Activated CD4-positive, alpha-beta T cell treated with anti-CD3 and anti-CD28 coated beads, Interleukin-2, Interleukin-6, amounts not matched to agents 100 ng/mL and 50 ng/mL, durations not matched to agents 16 hours and 8 hours (primary cell): Measurements from ENCODE around the gene MYO1D.
"Not testable (repeated sequence)": the region's sequence is repeated elsewhere in the genome, so short reads cannot be mapped to it uniquely, and the experiment has no call there.

Experiments used
- DNase-seq: peaks from one replicate; pipeline ENCODE4 v3.0.0-alpha.2; 2020

The MYO1D gene

DNA sequence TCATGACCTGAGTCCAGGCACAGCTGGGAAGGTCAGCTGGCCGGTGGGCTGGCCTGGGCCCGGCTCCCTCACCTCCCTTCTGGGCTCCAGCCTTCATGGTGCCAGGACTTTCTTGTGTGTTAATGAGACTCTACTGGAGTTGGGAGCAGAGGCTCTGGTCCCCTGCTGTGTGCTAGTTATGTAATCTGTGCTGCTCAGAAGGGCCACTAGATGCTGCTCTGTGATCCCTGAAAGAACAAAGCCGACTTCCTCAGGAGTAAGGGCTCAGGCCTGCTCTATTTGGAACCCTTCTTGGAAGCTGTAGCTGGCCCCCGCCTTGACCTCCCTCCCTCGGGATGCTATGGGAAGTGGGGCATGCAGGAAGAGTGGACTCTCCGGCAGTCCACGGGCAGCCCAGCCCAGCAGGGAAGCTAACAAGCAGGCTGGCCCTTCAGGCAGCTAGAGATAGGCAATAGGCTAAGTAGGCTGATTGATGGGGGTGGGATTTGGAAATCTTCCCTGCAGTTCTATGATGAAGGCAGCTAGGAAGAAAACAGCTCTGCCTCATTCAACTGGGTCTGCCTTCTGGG lies 393.4 kb downstream of the MYO1D start:
- peak; percentile 32 for DNase-seq

DNA sequence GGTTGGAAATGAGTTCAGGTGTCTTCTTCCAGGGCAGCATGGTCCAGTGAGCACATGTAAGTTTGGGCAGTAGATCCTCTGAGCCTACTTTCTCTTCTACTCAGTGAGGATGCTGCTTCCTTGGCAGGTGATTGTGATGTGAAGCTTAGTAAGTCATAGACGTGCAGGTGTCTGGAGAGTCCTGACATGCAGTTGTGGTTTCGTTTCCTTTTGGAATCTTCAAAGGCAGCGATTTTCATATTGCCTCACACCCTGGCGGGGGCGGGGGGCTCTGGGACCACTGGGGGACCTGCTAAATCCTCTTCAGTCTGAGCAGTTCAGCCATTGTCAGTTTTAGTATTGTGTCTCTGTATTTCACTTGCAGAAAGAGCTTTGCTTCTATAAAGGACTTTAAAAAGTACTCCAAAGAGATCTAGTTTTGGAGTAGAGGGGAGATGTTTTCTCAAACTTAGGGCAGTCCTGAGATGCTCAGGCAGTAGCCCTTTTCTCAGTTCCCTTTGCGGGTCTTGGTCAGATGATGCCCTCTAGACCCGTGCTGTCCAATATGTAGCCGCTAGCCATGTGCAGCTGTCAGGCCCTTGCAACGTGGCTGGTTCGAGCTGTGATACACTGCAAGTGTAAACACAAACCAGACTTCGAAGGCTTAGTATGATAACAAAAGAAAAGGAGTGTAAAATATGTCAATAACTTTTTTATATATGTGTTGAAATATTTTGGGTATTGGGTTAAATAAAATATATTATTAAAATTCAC lies 394.2 kb downstream of the MYO1D start:
- no peak for DNase-seq

DNA sequence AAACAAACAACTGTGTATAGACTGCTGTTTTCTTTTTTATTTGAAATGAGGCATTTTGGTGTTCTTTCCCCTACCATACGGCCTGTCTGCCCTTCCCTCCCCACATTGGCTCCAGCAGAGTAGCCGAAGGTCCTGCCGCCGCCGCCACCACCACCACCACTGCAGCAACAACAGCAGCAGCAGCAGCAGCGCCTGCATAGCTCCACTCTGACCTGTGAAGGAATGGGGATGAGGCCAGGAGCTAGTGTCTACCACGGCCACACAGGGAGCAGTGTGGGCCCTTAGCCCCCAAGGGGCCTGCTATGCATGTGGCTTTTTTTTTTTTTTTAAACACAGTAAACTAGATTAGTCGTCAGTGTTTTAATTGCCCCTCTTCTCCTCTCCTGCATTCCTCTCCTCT lies 395.7 kb downstream of the MYO1D start:
- no peak for DNase-seq

DNA sequence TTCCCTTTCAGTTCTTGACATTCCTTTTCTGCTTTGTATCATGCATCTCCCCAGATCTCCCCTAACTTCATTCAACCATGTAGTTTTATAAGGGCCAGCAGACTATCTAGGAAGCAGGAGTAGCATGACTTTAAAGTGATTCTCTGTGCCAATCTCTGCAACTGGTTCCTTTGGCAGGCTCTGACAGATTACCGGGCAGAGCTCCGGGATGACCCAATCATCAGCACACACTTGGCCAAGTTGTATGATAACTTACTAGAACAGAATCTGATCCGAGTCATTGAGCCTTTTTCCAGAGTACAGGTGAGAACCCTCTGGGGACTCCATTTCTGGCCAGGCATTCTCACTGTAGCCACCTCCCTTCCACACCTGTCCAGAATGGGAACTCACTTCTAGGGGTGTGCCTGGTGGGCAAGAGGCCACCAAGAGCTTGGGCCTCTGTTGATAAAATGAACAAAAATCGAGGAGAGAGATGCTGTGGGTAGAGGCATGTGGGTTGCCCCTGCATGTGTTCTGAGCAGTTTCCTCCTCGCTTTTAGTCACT lies 397.8 kb downstream of the MYO1D start:
- DNase-seq = no peak

DNA sequence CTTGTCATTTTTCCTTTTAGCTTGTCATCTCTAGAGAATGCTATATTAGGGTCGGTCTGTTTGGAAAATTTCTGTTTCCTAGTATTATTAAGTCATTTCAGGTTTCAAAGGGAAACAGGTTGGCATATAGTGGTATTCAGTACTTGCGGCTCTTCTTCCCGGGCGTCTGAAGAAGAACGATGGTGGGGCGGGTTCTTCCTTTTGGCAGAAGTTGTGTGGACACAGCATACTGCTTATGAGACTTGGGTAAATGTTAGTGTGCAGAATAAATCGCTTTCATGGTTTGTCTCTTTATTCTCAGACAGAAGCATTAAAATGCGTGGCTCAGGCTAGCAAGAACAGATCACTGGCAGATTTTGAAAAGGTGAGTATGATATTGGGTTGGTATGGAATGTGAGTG lies 399.7 kb downstream of the MYO1D start:
- DNase-seq = no peak

DNA sequence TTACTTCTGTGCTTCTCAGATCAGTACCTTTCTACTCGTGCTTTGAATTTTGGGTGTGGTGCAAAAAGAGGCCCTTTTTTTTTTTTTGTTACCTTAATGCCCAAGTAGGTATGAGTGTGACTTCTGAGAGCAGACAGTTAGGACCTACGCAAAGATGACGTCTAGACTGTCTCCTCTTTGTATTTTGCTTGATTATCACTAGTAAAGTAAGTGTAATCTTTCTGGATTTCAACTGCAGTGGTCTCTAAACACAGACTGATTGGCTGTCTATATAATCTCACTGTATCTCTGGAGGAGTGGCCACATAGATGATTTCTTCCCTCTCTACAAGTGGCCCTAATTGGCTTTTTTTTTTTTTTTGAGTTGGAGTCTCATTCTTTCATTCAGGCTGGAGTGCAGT lies 401.7 kb downstream of the MYO1D start:
- no peak for DNase-seq

DNA sequence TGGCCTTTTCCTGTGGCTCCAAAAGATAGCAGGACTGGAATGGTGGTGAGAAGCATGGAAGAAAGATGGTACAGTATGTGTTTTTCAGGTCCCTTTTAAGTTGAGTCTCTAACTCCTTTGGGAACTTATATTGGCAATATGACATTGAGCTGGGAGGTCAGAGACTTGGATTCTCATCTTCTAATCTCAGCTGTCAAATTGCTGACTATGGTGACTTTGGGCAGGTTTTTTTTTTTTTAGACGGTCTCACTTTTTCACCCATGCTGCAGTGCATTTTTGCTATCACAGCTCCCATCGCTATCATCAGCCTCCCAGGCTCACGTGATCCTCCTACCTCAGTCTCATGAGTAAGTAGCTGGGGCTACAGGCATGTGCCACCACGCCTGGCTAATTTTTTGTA lies 405.3 kb downstream of the MYO1D start:
- no peak for DNase-seq

DNA sequence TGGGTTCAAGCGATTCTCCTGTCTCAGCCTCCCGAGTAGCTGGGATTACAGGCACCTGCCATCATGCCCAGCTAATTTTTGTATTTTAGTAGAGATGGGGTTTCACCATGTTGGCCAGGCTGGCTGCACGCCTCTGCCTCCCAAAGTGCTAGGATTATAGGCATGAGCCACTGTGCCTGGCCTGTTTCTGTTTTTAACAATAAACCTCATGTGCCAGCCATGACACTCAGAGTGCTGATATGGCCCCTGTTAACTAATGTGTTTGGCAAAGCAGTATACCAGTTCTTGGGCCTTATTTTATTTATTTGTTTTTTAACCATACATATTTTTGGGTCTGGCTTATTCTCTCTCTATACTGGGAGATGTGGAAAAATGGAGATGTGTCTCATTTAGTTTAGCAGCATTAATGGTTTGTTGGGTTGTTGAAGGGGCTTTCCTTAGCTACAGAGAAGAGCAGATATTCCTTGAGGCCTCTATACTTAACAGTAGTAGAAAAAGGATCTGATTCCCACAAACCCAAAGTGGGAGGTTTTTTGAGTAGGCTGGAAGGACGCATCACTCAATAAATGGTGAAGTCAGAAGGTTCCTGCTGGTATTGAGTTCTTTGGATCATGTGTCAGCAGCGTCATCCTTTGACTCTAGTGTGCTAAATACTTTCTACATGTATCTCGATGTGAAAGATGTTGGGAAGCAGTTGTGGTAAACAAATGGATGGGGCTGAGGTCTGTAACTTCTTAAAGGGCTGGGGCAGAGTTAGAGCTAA lies 406.3 kb downstream of the MYO1D start:
- no peak for DNase-seq

DNA sequence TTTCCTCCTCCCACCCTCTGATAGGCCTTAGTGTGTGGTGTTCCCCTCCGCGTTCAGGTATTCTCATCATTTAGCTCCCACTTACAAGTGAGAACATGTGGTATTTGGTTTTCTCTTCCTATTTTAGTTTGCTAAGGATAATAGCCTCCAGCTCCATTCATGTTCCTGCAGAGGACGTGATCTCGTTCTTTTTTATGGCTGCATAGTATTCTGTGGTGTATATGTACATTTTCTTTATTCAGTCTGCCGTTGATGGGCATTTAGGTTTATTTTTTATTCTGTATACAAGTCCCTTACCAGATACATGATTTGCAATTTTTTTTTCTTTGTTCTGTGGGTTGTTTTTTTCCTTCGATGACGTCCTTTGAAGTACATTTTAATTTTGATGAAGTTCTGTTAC lies 409.0 kb downstream of the MYO1D start:
- no peak for DNase-seq

DNA sequence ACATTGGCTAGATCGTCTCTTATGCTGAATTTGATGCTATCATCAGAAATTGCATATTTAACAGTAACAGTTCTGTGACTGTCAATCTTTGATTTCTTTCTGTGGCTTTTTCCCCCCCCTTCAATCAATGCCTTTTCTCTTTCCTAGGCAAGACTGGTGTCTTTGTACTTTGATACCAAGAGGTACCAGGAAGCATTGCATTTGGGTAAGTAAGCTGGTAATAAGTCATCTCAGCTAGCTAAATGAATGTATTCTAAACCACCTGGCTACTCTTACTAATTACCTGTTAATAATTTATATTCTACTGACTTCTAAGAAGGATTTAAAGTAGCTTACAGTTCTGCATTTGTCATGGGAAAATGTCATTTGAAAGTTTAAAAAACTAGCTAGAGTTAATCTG lies 412.6 kb downstream of the MYO1D start:
- no peak for DNase-seq

DNA sequence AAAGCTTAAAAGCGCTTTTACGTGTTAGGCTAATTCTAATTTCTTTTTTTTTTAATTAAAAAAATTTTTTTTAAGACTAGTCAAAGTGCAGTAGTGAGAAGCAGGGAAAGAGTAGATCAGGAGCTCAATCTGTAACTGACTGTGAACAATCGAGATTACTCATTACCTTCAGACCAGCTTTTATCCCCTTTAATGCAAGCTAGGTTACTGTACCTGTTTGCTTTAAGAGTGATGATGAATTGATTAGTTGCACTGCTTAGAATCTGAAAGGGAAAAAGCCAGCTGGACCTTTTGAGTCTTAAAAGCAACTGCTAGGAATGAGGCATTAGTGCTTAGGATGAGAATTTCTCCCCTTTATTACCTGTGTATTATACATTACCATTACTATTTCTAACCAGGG lies 413.6 kb downstream of the MYO1D start:
- DNase-seq = no peak

DNA sequence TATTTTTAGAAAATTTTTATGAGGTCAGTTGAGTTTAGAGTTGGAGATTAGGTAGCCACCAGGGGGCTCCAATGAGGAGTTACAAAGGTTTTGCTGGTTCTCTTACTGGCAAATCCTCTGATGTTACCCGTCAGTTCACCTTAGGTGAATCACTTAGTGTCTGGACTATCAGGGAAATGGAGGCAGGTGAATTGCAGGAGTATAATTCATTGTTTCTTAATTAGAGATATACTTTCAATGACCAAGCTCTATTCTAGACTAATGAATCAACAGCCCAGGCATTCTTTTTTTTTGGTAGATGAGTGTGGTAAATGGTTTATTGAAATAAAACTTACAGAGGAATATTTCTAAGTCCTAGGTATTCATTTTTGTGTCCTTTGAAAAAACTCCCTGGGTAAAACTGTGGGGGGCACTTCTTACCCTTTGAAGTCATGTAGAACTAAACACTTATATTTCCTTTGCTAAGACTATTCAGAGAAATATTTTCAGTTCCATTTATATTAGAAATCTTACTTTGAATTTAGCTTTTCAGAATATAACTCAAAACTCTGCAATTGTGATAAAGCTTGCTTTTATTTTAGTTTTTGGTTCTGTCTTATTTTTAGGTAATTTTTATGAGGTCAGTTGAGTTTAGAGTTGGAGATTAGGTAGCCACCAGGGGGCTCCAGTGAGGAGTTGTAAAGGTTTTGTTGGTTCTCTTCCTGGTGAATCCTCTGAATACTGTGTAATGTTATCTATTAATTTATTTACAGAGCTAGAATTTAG lies 414.9 kb downstream of the MYO1D start:
- peak; percentile 74 for DNase-seq

DNA sequence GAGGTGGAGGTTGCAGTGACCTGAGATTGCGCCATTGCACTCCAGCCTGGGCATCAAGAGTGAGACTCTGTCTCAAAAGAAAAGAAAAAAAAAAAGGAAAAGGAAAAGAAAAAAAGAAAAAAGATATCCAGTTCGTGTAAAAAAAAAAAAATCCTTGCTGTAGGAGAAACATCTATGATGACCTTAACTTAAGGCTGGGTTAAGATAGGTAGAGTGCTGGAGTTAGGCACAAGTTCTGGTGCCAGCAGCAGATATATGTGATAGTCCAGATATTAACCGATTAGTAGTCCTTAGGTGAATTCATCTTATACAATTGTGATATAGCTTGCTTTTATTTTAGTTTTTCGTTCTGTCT lies 415.4 kb downstream of the MYO1D start:
- no peak for DNase-seq

DNA sequence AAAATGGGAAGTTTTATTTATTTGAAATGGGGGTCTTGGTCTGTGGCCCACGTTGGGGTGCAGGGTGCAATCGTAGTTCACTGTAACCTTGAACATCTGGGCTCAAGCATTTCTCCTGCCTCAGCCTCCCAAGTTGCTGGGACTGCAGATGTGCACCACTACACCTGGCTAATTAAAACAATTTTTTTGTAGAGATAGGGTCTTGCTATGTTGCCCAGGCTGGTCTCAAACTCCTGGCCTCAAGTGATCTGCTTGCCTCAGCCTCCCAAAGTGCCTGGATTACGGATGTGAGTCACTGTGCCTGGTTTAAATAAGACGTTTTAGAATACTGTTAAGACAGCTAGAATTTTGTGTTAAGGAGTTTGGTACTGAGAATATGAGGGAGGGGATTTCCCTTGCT lies 416.9 kb downstream of the MYO1D start:
- DNase-seq = no peak

DNA sequence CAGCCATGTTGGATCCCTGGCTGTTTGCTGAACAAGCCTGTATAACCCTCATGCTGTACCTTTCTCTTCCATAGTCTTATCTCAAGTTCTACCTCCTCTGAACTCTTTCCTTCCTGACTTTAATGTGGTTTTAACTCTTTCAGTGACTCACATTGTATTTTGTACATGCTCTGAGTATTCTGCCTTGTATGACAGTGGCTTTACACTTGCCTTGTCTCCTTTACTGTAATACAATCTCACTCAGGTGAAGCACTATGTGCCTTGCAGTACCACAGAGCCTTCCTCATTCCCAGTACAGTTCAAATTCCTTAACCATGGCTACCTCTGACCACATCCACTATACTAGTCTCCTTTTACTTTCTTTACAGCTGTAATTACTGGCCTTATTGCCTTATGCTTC lies 418.6 kb downstream of the MYO1D start:
- peak; percentile 13 for DNase-seq

DNA sequence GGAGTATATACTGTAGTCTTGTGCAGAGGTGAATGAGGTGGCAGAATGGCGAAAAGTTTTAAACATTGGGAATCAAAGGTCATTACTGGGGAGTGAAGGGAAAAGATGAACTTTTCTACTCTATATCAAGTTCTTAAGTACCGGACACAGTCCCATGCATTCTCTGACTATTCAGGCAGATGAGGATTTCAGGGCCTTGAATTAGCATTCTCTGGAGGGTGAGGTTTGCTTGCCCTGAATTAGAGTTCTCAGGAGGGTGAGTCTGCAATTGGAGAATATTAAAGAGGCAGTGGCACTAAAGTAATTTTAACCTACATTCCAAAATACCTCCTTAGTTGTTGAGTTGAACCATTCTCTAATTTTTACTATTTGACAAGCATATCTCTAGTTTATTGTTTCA lies 423.6 kb downstream of the MYO1D start:
- no peak for DNase-seq

DNA sequence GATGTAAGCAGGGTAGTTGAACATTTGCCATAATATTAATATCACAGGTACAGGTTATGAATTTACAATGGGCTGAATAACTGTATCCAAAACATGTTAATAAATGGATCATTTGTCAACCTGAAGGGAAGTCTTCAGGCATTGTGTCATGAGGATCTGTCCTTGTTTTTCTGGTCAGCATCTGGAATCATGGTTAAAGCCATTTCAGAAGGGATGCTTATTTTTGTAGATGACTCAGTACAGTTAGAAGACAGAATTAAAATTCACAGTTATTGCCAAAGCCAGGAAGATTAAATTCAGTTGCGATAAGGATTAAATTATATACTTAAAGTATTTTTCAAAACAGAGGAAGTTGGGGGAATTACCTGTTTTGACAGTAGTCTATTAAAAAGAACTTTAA lies 424.6 kb downstream of the MYO1D start:
- DNase-seq = no peak

DNA sequence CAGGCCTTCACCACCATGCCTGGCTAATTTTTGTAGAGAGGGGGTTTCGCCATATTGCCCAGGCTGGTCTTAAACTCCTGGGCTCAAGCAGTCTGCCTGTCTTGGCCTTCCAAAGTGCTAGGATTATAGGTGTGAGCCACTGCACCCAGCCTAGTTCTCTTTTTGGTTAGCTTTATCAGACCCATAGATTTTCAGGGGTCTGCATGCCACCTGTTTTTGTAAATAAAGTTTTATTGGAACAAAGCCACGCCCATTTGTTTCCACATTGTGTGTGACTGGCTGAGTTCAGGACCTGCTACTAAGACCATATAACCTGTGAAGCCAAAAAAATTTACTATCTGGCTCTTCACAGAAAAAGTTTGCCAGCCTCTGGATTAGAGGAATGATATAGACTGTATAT lies 425.0 kb downstream of the MYO1D start:
- DNase-seq = no peak

DNA sequence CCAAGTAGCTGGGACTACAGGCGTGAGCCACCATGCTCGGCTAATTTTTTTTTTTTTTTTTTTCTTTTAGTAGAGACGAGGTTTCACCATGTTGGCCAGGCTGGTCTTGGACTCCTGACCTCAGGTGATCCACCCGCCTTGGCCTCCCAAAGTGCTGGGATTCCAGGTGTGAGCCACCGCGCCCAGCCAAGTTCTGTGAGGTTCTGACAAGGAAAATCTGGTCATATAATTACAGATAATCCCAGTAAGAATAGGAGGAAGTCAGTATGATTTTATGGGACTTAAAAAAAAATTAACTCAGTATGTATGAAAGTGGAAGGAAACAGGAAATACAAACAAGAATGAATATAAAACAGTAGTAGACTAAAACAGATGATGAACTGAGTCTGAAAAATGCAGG lies 426.5 kb downstream of the MYO1D start:
- not testable (repeated sequence) for DNase-seq

DNA sequence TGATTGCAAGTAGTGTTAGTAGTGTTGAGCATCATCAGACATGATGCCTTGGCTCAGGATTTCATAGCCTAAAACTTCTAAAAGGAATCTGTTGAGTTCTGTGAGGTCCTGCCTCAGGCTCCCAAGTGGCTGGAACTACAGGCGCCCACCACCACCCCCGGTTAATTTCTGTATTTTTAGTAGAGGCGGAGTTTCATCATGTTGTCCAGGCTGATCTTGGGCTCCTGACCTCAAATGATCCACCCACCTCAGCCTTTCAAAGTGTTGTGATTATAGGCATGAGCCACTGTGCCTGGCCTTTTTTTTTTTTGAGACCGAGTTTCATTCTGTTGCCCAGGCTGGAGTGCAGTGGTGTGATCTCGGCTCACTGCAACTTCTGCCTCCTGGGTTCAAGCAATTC lies 427.0 kb downstream of the MYO1D start:
- DNase-seq = no peak

DNA sequence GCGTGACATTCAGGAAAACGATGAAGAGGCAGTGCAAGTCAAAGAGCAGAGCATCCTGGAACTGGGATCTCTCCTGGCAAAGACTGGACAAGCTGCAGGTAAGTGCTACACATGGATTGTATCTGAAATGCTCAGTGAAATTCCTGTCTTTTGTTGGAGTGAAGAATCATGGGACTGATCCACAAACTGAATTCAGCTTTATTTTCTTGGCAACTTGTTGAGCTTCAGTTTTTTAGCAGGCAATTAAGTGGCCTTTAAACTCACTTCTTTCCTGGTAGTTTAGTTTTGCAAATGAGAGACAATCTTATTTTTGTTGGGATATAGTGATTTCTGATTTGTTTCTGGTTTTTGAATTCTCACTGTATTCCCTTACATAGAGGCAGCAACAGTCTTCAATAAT lies 430.0 kb downstream of the MYO1D start:
- no peak for DNase-seq

DNA sequence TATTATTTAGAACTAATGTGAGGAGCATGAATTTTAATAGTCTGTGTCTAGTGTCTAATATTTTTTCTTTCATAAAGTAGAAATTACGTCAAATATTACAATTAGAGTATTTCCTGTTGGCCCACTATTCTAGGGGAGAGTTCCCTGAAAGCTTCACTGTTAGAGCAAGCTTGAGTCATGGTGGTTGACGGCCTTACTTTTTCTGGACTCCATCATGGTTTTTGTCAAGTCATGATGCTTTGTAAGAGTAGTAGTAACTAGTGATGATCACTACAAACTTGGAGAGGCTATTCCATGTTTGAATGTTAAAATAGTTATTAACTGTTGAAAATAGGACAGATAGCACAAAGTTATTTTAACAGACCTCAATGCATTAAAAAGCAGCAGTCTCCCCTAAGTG lies 431.0 kb downstream of the MYO1D start:
- peak; percentile 51 for DNase-seq

DNA sequence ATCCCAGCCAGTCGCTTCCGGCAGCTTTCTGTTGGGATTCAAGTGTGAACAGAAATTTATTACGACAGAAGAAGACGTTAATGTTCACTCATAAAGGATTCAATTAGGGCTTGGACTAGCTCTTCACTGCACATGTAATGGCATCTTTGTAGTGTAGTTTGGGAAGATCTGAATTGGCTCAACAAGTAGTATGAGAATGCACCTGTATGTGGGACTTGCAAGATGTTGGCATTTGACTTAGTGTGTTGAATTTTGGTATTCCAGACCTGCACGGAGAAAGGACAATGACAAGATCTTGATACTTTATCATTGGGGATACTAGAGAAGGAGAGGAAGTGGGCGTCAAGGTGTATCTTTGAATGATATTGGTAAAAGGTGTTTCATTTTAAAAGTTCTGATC lies 431.4 kb downstream of the MYO1D start:
- DNase-seq = peak; percentile 11

DNA sequence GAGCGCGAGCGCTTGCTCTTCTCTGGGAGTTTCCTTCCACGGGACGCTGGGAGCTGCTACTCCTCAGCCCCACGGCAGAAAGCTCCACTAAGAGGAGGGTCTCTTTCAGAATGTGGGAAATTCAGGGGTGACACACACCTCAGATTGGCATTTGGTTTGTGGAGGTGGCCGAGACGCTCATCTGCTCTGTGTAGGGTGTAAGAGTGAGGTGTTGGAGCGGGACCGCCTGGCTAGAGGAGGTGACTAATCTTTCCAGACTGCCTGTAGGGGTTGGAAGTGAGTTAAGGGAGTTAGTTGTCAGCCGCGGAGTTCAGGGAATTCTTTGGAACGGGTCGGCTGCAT lies 431.9 kb downstream of the MYO1D start:
- peak; percentile 48 for DNase-seq
